Skin of body (tissue), 2 donors: Measurements from ENCODE around the gene CPHXL2. TPM values are rescaled to one million over a fixed set of nuclear protein-coding genes. Genes with fewer than 3 reads are reported as not detected.

Experiments
- DNase-seq: peaks from one replicate; lab custom pipeline; 2025; lab: John Stamatoyannopoulos, UW
- total RNA-seq: library from RNA; depleted of rRNA; stranded (reverse); fragments of >200 nt; gene quantifications from one replicate; pipeline ENCODE4 v1.2.3, GENCODE V29; 2014

Gene CPHXL2
- total RNA-seq: not detected

- no peak for DNase-seq
Measured at GRCh38 chr16:75676909-75677308, at the start of gene CPHXL2. Gene CPHXL2 (minus strand): TSS chr16:75677009. CDS start chr16:75676999, 10 bp downstream.

GRCh38 chr16:75726390-75726789 is 49.6 kb upstream of the CPHXL2 start, which contains the start of gene CPHXL:
Gene CPHXL (minus strand): TSS chr16:75726490. CDS start chr16:75726442, 48 bp downstream.
- DNase-seq: no peak

- DNase-seq: no peak
Measured at GRCh38 chr16:75718452-75718851, 41.6 kb upstream of the CPHXL2 start.

- DNase-seq: no peak
Measured at GRCh38 chr16:75714661-75715060, 37.9 kb upstream of the CPHXL2 start.

GRCh38 chr16:75710344-75710743 is 33.5 kb upstream of the CPHXL2 start:
- no peak for DNase-seq

GRCh38 chr16:75703306-75703705 is 26.5 kb upstream of the CPHXL2 start:
- no peak for DNase-seq

- DNase-seq: no peak
Measured at GRCh38 chr16:75702242-75702641, 25.4 kb upstream of the CPHXL2 start.

GRCh38 chr16:75701361-75701760 is 24.6 kb upstream of the CPHXL2 start, which contains the start of gene DUXB:
Gene DUXB (minus strand): TSS chr16:75701461. CDS start chr16:75701418, 43 bp downstream.
- no peak for DNase-seq

- DNase-seq: no peak
Measured at GRCh38 chr16:75697571-75697970, 20.8 kb upstream of the CPHXL2 start.

GRCh38 chr16:75695708-75696107 is 18.9 kb upstream of the CPHXL2 start:
- DNase-seq: no peak

- DNase-seq: no peak
Measured at GRCh38 chr16:75687361-75687760, 10.6 kb upstream of the CPHXL2 start.

- no peak for DNase-seq
Measured at GRCh38 chr16:75682308-75682707, 5.5 kb upstream of the CPHXL2 start.

GRCh38 chr16:75679366-75679765 is 2.6 kb upstream of the CPHXL2 start:
- no peak for DNase-seq

- DNase-seq: no peak
Measured at GRCh38 chr16:75667503-75667902, 9.3 kb downstream of the CPHXL2 start.

- DNase-seq: no peak
Measured at GRCh38 chr16:75660726-75661302, 16.0 kb downstream of the CPHXL2 start.

GRCh38 chr16:75660321-75660720 is 16.5 kb downstream of the CPHXL2 start:
- DNase-seq: no peak

- no peak for DNase-seq
Measured at GRCh38 chr16:75658175-75658574, 18.6 kb downstream of the CPHXL2 start.

GRCh38 chr16:75653922-75654321 is 22.9 kb downstream of the CPHXL2 start:
- DNase-seq: peak; percentile 59

GRCh38 chr16:75648265-75649076 is 28.3 kb downstream of the CPHXL2 start:
- DNase-seq: peak; percentile 74

GRCh38 chr16:75647492-75648264 is 29.1 kb downstream of the CPHXL2 start, which contains the start of the genes KARS1 and TERF2IP:
Gene KARS1 (minus strand): TSS chr16:75647665. CDS start chr16:75647639, 26 bp downstream.
Gene TERF2IP (plus strand): TSS chr16:75647773. CDS start chr16:75647883, 110 bp downstream.
- peak; percentile 97 for DNase-seq

- DNase-seq: no peak
Measured at GRCh38 chr16:75647112-75647491, 29.7 kb downstream of the CPHXL2 start.
